H1 (cell line): ENCODE results near the gene USP10. TPM values are rescaled to one million over a fixed set of nuclear protein-coding genes. Genes with fewer than 3 reads are reported as not detected.

ENCODE experiments used
- CBX5 ChIP-seq: fragments of 300-800, 300-1000 bp; sonication (generic); IDR thresholded peaks from 2 replicates; pipeline ENCODE4 v1.7.1; 2016; ENCODE audit warnings: antibody characterized with exemption, low read length, low read depth
- CHD7 ChIP-seq: fragments of 300-600 bp; sonication (generic); IDR thresholded peaks from 2 replicates; pipeline ENCODE4 v1.7.1; 2012; ENCODE audit warnings: low read length, moderate library complexity, mild to moderate bottlenecking, inconsistent platforms; ENCODE audit not compliant: insufficient replicate concordance
- KDM4A ChIP-seq: IDR thresholded peaks from one replicate; pipeline ENCODE4 v1.7.1; 2012; ENCODE audit warnings: low read depth, mild to moderate bottlenecking, moderate library complexity, low read length, inconsistent platforms; ENCODE audit not compliant: severe bottlenecking
- KDM5A ChIP-seq: fragments of 200-600 bp; IDR thresholded peaks from 2 replicates; pipeline ENCODE4 v1.7.1; 2012; ENCODE audit warnings: mild to moderate bottlenecking, low read length, inconsistent platforms, mixed read lengths
- polyA plus RNA-seq, 7 experiments: library from polyadenylated mRNA; depleted of rRNA in 3 of 7; stranded (reverse) in 5 of 7; unstranded in 2 of 7; fragments of >200 nt in 5 of 7; fragments of 200-250 nt in 2 of 7; gene quantifications; 1 replicate in 5 of 7; 2 replicates in 1 of 7; 4 replicates in 1 of 7; pipeline versions ENCODE4 v1.2.1 to v1.2.3, GENCODE V29; 2011 to 2013; ENCODE audit warnings: missing spikeins in 2 of 7, mixed read lengths in 2 of 7
- total RNA-seq: library from RNA; stranded (reverse); fragmentation: NEBNext Ultra II Directional; extraction: Animal tissue kit (Norgen Biotek cat#: 25700); gene quantifications from 2 replicates; pipeline ENCODE4 v1.2.1, GENCODE V29; 2021

Gene USP10
- total and polyA plus RNA-seq, 2 of the 8 experiments (the other 6 are each of a cell fraction or from before 2014, with no cell fraction given), result 171 to 195 TPM

GRCh38 chr16:84789431-84789830 is 89.6 kb downstream of the USP10 start (continued):
- no peak for TF ChIP-seq CHD7
- TF ChIP-seq KDM4A, result no peak
- no peak for TF ChIP-seq KDM5A
- no peak for TF ChIP-seq CBX5
